Endothelial cell of umbilical vein (primary cell): ENCODE data around the gene LDAF1.

Experiments
- CTCF ChIP-seq, 2 donors: IDR thresholded peaks; 1 replicate in 1 of 2; 2 replicates in 1 of 2; pipeline ENCODE4 v1.5.1; 2011; ENCODE audit warnings: low read length in 2 of 2, mild to moderate bottlenecking in 2 of 2, moderate library complexity in 2 of 2, control low read depth in 1 of 2, inconsistent platforms in 1 of 2, low read depth in 1 of 2; ENCODE audit not compliant: insufficient read depth in 1 of 2; ENCODE audit errors: extremely low read depth in 1 of 2
- EZH2 ChIP-seq: IDR thresholded peaks from 2 replicates; pipeline ENCODE4 v1.6.1; 2012; ENCODE audit warnings: borderline replicate concordance, low read depth, mild to moderate bottlenecking, moderate library complexity, low read length, inconsistent platforms; ENCODE audit not compliant: severe bottlenecking
- FOS ChIP-seq: IDR thresholded peaks from 2 replicates; pipeline ENCODE4 v1.6.1; 2011; ENCODE audit warnings: mild to moderate bottlenecking, low read length, moderate library complexity, borderline replicate concordance; ENCODE audit not compliant: insufficient read depth
- GATA2 ChIP-seq: IDR thresholded peaks from 2 replicates; pipeline ENCODE4 v1.7.0; 2011; ENCODE audit warnings: low read depth, mild to moderate bottlenecking, moderate library complexity, mixed read lengths, low read length; ENCODE audit not compliant: insufficient read length, insufficient read depth
- MAX ChIP-seq: IDR thresholded peaks from 2 replicates; pipeline ENCODE4 v1.6.1; 2011; ENCODE audit not compliant: insufficient read depth, insufficient read length
- POLR2A ChIP-seq: IDR thresholded peaks from 2 replicates; pipeline ENCODE4 v1.6.1; 2012; ENCODE audit warnings: low read depth, mild to moderate bottlenecking, control low read depth, low read length
- POLR2AphosphoS5 ChIP-seq: IDR thresholded peaks from 2 replicates; pipeline ENCODE4 v1.6.1; 2012; ENCODE audit warnings: low read depth, mild to moderate bottlenecking, control low read depth, low read length, moderate library complexity; ENCODE audit not compliant: insufficient read depth

GRCh38 chr16:21199607-21200218 lies 41.2 kb downstream of the LDAF1 start:
- TF ChIP-seq GATA2 = no peak
- TF ChIP-seq CTCF (IDR thresholded peaks at IDR 0.05; ENCODE audit: extremely low read depth in 1 of 2, insufficient read depth in 1 of 2, low read depth in 1 of 2, low read length in 2 of 2) = no peak
- no peak for TF ChIP-seq POLR2AphosphoS5
- no peak for TF ChIP-seq MAX
- no peak for TF ChIP-seq EZH2
- TF ChIP-seq POLR2A = no peak
- TF ChIP-seq FOS = no peak
